HCT116 (cell line): ENCODE measurements around the gene GABARAPL1.

Source experiments
- CTCF ChIP-seq, 3 experiments: fragments of 200-600 bp in 1 of 3; sonication (generic) in 1 of 3; IDR thresholded peaks in 2 of 3; conservative IDR thresholded peaks in 1 of 3; 2 replicates each; pipeline ENCODE4 v1.5.1; 2012 to 2017; ENCODE audit warnings: low read depth in 2 of 3, low read length in 2 of 3, antibody characterized with exemption in 1 of 3, borderline replicate concordance in 1 of 3, control low read depth in 1 of 3, mild to moderate bottlenecking in 1 of 3, mixed read lengths in 1 of 3, mixed run types in 1 of 3, moderate library complexity in 1 of 3; ENCODE audit not compliant: insufficient read depth in 1 of 3
- ELF1 ChIP-seq: IDR thresholded peaks from 2 replicates; pipeline ENCODE4 v1.6.1; 2012; ENCODE audit warnings: low read depth, borderline replicate concordance
- EZH2 ChIP-seq: fragments of 200-600 bp; sonication (generic); IDR thresholded peaks from 2 replicates; pipeline ENCODE4 v1.6.1; 2017; ENCODE audit warnings: antibody characterized with exemption, mixed run types
- POLR2A ChIP-seq: IDR thresholded peaks from 2 replicates; pipeline ENCODE4 v1.7.0; 2011; ENCODE audit warnings: borderline replicate concordance; ENCODE audit not compliant: insufficient read depth, insufficient read length; ENCODE audit errors: extremely low read depth
- RAD21 ChIP-seq: IDR thresholded peaks from 2 replicates; pipeline ENCODE4 v1.6.1; 2012; ENCODE audit warnings: low read depth, mild to moderate bottlenecking
- REST ChIP-seq: IDR thresholded peaks from 2 replicates; pipeline ENCODE4 v1.6.1; 2012; ENCODE audit warnings: low read depth
- SIN3A ChIP-seq: IDR thresholded peaks from 2 replicates; pipeline ENCODE4 v1.6.1; 2012; ENCODE audit warnings: low read depth
- SP1 ChIP-seq: IDR thresholded peaks from 2 replicates; pipeline ENCODE4 v1.6.1; 2012; ENCODE audit warnings: low read depth
- TCF7L2 ChIP-seq: IDR thresholded peaks from 2 replicates; pipeline ENCODE4 v1.7.0; 2011; ENCODE audit warnings: borderline replicate concordance, inconsistent platforms; ENCODE audit not compliant: insufficient read depth, insufficient read length; ENCODE audit errors: extremely low read depth

GRCh38 chr12:10196210-10196609, 16.5 kb upstream of the GABARAPL1 start:
- TF ChIP-seq CTCF (IDR thresholded peaks at IDR 0.05 in 2 of 3, conservative IDR thresholded peaks at IDR 0.05 in 1 of 3; ENCODE audit: borderline replicate concordance in 1 of 3, insufficient read depth in 1 of 3, low read depth in 2 of 3, low read length in 2 of 3) (no peak), POLR2A (no peak), EZH2 (no peak), REST (no peak), SP1 (no peak), ELF1 (no peak), RAD21 (no peak), TCF7L2 (no peak), SIN3A (no peak)
